Mucosa of descending colon (tissue), 3 donors: Measurements from ENCODE around the gene JAG2. TPM values are rescaled to one million over a fixed set of nuclear protein-coding genes. Genes with fewer than 3 reads are reported as not detected.
A peak's percentile ranks its signal among the peaks of the same experiment; 100 is the strongest.

Source experiments
- ATAC-seq: fragments of 200-7000 bp; cut with Tn5 transposase; one replicate; pipeline ENCODE4 v1.9.1; 2020; ENCODE audit warnings: mild to moderate bottlenecking, moderate library complexity
- DNase-seq, 3 donors: peaks; one replicate each; pipeline ENCODE4 v3.0.0-alpha.2; 2020
- H3K36me3 ChIP-seq: fragments of 200-600 bp; one replicate; pipeline ENCODE4 v1.8.0; 2021; ENCODE audit warnings: low read depth, mild to moderate bottlenecking
- H3K4me1 ChIP-seq: fragments of 200-600 bp; one replicate; pipeline ENCODE4 v1.8.0; 2021; ENCODE audit warnings: low read depth, mild to moderate bottlenecking
- H3K4me3 ChIP-seq: fragments of 200-600 bp; one replicate; pipeline ENCODE4 v1.8.0; 2021; ENCODE audit warnings: mild to moderate bottlenecking
- H3K9me3 ChIP-seq: fragments of 200-600 bp; one replicate; pipeline ENCODE4 v1.8.0; 2021; ENCODE audit warnings: mild to moderate bottlenecking
- CTCF ChIP-seq: fragments of 200-600 bp; IDR thresholded peaks from one replicate; pipeline ENCODE4 v1.8.0; 2022; ENCODE audit warnings: antibody characterized with exemption, mild to moderate bottlenecking
- intact Hi-C, 2 donors: fragments of 100-400 bp; cut with DNase I in 1 of 2; cut with micrococcal nuclease in 1 of 2; formaldehyde crosslinking; loops; one replicate each; pipeline versions ENCODE4 v1.11.0 to v1.11.1; 2022; cut with DNase I, micrococcal nuclease
- total RNA-seq, 3 donors: library from RNA; stranded (reverse); fragmentation: NEBNext Ultra II Directional in 2 of 3; extraction: Animal tissue kit (Norgen Biotek cat#: 25700) in 2 of 3; gene quantifications; one replicate each; pipeline versions ENCODE4 v1.2.1 to v1.2.4, GENCODE V29; 2021 to 2023
- donor health status: DM: no; HTN: no; CAD: no; lungs with moderate emphysema.
- donor health status: DM: no; HTN: no; CAD: no.
- donor health status: DM: no; HTN: yes; CAD: no.

The JAG2 gene
- total RNA-seq, 3 donors from 2014 or later: 5.6 to 8.2 (median 5.7) TPM

GRCh38 chr14:105146181-105146975, 22.2 kb downstream of the JAG2 start:
- Histone ChIP-seq H3K4me3 (no peak overlapping the region), H3K36me3 (no peaks in the 10 kb centered on the region), H3K4me1 (no peaks in the 10 kb centered on the region), H3K9me3 (no peaks in the 10 kb centered on the region)
- no peak for TF ChIP-seq CTCF
- ATAC-seq (no peak), DNase-seq (peak in 1 of 3 donors; percentile 38)
- intact Hi-C loops: no loop called here

- intact Hi-C loops: no loop called here
- ATAC-seq (no peak), DNase-seq (peak in 2 of 3 donors; percentile 17 to 22)
Measured at GRCh38 chr14:105145381-105146180, 23.0 kb downstream of the JAG2 start.

GRCh38 chr14:105144666-105145380, 23.8 kb downstream of the JAG2 start:
- H3K4me3 ChIP-seq: no peak overlapping the region
- ATAC-seq (no peak), DNase-seq (peak in 1 of 3 donors; percentile 19)
- no peaks in the 10 kb centered on the region for H3K36me3 ChIP-seq
- intact Hi-C loops: no loop called here
- peaks cover 9% of the 10 kb centered on the region for H3K9me3 ChIP-seq
- no peak for TF ChIP-seq CTCF
- H3K4me1 ChIP-seq: no peaks in the 10 kb centered on the region

More at GRCh38 chr14:105145381-105146180, 23.0 kb downstream of the JAG2 start:
- no peak for TF ChIP-seq CTCF
- peaks cover 1% of the 10 kb centered on the region for H3K9me3 ChIP-seq
- no peak overlapping the region for H3K4me3 ChIP-seq
- H3K36me3 ChIP-seq: no peaks in the 10 kb centered on the region
- no peaks in the 10 kb centered on the region for H3K4me1 ChIP-seq

GRCh38 chr14:105144026-105144665, 24.4 kb downstream of the JAG2 start:
- no peaks in the 10 kb centered on the region for H3K36me3 ChIP-seq
- peaks cover 14% of the 10 kb centered on the region for H3K9me3 ChIP-seq
- no peaks in the 10 kb centered on the region for H3K4me1 ChIP-seq
- no peak for TF ChIP-seq CTCF
- H3K4me3 ChIP-seq: no peak overlapping the region
- ATAC-seq (no peak), DNase-seq (no peak)
- intact Hi-C loops: no loop called here

- intact Hi-C loops: no loop called here
- TF ChIP-seq CTCF: no peak
- DNase-seq (peak in 1 of 3 donors; percentile 33), ATAC-seq (no peak)
- no peaks in the 10 kb centered on the region for H3K36me3 ChIP-seq
- H3K4me1 ChIP-seq: no peaks in the 10 kb centered on the region
- peaks cover 14% of the 10 kb centered on the region for H3K9me3 ChIP-seq
- H3K4me3 ChIP-seq: no peak overlapping the region
Measured at GRCh38 chr14:105143451-105144025, 25.0 kb downstream of the JAG2 start.
